ENCODE measurements around the gene RGS11.
"Not testable (repeated sequence)": the region's sequence is repeated elsewhere in the genome, so short reads cannot be mapped to it uniquely, and the experiment has no call there.

RGS11 gene

DNA sequence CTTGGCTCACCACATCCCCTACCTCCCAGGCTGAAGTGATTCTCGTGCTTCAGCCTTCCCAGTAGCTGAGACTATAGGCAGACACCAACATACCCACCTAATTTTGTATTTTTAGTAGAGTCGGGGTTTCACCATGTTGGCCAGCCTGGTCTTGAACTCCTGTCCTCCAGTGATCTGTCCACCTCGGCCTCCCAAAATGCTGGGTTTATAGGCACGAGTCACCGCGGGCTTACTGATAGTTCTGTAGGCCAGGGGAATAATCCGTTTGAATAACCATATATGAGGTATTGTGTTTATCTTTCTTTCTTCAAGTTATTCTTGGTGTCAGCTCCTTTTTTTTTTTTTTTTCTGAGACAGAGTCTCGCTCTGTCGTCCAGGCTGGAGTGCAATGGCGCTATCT lies 33.5 kb downstream of the RGS11 start:
- TF ChIP-seq FOXP2 (optimal IDR thresholded peaks at IDR 0.05; ENCODE audit: control extremely low read depth, extremely low read length, insufficient read depth): no peak
- no peak for TF ChIP-seq POLR2AphosphoS5 (IDR thresholded peaks at IDR 0.05; ENCODE audit: borderline replicate concordance, low read depth, low read length)
- no peak for TF ChIP-seq EZH2 (IDR thresholded peaks at IDR 0.05)
- no peak for DNase-seq (ENCODE audit: low read depth, low spot score)
- H3K36me3 ChIP-seq (ENCODE audit: insufficient read depth, low read length): peaks cover 1% of the 10 kb centered on the region; the same call in 1 of the 2 replicates
- H3K27ac ChIP-seq: peak overlapping the region; percentile 25; the same call in 1 of the 2 replicates
- H3K9ac ChIP-seq (ENCODE audit: insufficient read length): no peak overlapping the region
- H3K9me3 ChIP-seq (ENCODE audit: low read depth, low read length): no peaks in the 10 kb centered on the region
- no peak overlapping the region for H3K4me3 ChIP-seq

DNA sequence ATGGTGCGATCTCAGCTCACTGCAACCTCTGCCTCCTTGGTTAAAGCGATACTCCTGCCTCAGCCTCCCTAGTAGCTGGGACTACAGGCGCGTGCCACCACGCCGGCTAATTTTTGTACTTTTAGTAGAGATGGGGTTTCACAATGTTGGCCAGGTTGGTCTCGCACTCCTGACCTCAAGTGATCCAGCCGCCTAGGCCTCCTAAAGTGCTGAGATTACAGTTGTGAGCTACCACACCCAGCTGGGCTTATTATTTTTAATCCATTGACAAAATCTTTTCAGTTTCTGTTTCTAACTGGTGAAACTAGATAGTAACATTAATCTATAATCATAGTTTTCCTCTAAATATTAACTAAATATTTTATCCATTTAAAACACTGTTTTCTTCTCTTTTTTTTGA lies 35.2 kb downstream of the RGS11 start:
- Histone ChIP-seq H3K4me3 (no peak overlapping the region), H3K9ac (ENCODE audit: insufficient read length) (no peak overlapping the region), H3K36me3 (ENCODE audit: insufficient read depth, low read length) (peaks cover 3% of the 10 kb centered on the region; the same call in 1 of the 2 replicates), H3K27ac (no peak overlapping the region), H3K9me3 (ENCODE audit: low read depth, low read length) (no peaks in the 10 kb centered on the region)
- TF ChIP-seq EZH2 (IDR thresholded peaks at IDR 0.05) (no peak), FOXP2 (optimal IDR thresholded peaks at IDR 0.05; ENCODE audit: control extremely low read depth, extremely low read length, insufficient read depth) (no peak), POLR2AphosphoS5 (IDR thresholded peaks at IDR 0.05; ENCODE audit: borderline replicate concordance, low read depth, low read length) (no peak)
- DNase-seq (ENCODE audit: low read depth, low spot score): no peak

DNA sequence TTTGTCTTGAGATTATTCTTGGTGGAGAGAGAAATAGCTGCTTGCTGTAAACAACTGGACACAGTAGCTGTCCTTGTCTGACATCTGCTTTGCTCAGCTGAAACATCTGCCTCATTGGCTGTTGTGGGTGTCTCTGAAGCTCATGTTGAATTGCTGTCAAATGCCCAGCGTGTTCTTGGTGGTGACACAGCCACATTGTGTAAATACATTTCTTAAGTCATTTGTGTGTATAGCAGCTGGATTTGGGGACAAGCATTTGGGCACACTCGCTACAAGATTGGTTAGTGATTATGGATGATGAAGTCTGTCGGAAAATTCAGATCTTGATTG lies 35.8 kb downstream of the RGS11 start:
- TF ChIP-seq FOXP2 (optimal IDR thresholded peaks at IDR 0.05; ENCODE audit: control extremely low read depth, extremely low read length, insufficient read depth) (no peak), POLR2AphosphoS5 (IDR thresholded peaks at IDR 0.05; ENCODE audit: borderline replicate concordance, low read depth, low read length) (no peak), EZH2 (IDR thresholded peaks at IDR 0.05) (no peak)
- H3K9ac ChIP-seq (ENCODE audit: insufficient read length): no peak overlapping the region
- DNase-seq (ENCODE audit: low read depth, low spot score): no peak
- no peak overlapping the region for H3K4me3 ChIP-seq
- peak overlapping the region; percentile 29; the same call in 1 of the 2 replicates for H3K27ac ChIP-seq
- no peaks in the 10 kb centered on the region for H3K9me3 ChIP-seq (ENCODE audit: low read depth, low read length)
- peaks cover 3% of the 10 kb centered on the region; the same call in 1 of the 2 replicates for H3K36me3 ChIP-seq (ENCODE audit: insufficient read depth, low read length)

DNA sequence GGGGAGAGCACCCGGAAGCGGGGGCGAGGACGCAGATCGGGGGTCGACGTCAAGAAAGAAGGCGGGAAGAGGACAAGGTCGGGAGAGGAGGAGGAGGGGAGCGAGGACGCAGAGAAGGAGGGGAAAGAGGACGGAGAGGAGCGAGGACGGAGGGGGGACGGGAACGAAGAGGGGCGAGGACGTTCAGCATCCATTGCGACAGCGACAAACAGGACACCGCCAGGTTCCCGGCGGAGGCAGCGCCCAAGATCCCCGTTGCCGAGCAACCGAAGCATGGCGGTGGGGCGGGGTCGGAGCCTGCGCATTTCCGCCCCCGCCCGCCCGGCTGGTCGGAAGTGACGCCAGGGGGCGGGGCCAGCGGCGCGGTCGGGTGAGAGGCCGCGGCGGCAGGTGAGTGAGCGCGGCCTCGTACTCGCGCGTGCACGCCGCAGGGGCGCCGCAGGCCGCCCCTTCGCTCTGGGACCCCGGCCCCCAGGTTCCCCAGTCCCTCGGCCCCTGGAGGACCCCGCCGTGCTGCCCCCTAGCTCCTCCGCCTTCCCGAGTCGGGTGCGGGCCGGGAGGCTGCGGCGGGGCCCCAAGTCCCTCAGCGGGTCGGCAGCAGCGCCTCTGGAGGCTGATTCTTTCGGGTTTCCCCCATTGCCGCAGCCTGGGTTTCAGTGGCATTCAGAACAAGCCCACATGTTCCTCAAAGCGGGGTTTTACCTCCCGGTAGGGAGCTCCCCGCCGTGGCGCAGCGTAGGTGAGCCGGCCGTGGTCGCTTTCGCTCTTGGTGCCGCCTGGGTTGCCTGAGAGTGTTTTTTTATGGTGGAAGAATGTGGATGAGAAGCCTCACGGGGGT lies 41.1 kb downstream of the RGS11 start, which contains the start of gene FAM234A:
Gene FAM234A, plus strand, starts transcription at position 354 of the 838 bp plus-strand sequence. CDS start 19,593 bp downstream, outside the sequence.
- peak within 1 kb of the TSS; percentile 89 for H3K9ac ChIP-seq (ENCODE audit: insufficient read length)

DNA sequence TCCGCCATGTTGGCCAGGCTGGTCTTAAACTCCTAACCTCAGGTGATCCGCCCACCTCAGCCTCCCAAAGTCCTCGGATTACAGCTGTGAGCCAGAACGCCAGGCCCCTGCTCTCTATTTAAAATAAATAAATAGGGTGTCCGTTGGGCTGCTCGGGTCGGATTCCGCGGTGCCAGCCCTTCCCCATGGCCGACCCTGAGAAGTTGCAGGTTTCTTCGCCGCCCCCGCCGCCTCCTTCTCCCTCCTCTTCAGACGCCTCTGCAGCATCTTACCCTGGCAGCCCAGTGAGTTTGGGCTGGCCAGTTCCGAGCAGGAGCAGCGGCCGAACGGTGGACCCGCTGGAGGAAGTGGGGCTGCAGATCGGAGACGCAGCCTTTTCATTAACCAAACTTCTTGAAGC lies 44.8 kb downstream of the RGS11 start:
- Histone ChIP-seq H3K4me3 (no peak overlapping the region), H3K27ac (no peak overlapping the region), H3K9ac (ENCODE audit: insufficient read length) (no peak overlapping the region), H3K36me3 (ENCODE audit: insufficient read depth, low read length) (peaks cover 29% of the 10 kb centered on the region), H3K9me3 (ENCODE audit: low read depth, low read length) (no peaks in the 10 kb centered on the region)
- no peak for TF ChIP-seq POLR2AphosphoS5 (IDR thresholded peaks at IDR 0.05; ENCODE audit: borderline replicate concordance, low read depth, low read length)
- no peak for TF ChIP-seq FOXP2 (optimal IDR thresholded peaks at IDR 0.05; ENCODE audit: control extremely low read depth, extremely low read length, insufficient read depth)
- TF ChIP-seq EZH2 (IDR thresholded peaks at IDR 0.05): no peak
- no peak for DNase-seq (ENCODE audit: low read depth, low spot score)

More for the DNA sequence above, 41.1 kb downstream of the RGS11 start, which contains the start of gene FAM234A:
- no peaks in the 10 kb centered on the region for H3K9me3 ChIP-seq (ENCODE audit: low read depth, low read length)
- TF ChIP-seq FOXP2 (optimal IDR thresholded peaks at IDR 0.05; ENCODE audit: control extremely low read depth, extremely low read length, insufficient read depth) (no peak), EZH2 (IDR thresholded peaks at IDR 0.05) (no peak), POLR2AphosphoS5 (IDR thresholded peaks at IDR 0.05; ENCODE audit: borderline replicate concordance, low read depth, low read length) (peak; percentile 67)
- peaks cover 3% of the 10 kb centered on the region; the same call in 1 of the 2 replicates for H3K36me3 ChIP-seq (ENCODE audit: insufficient read depth, low read length)
- no peak for DNase-seq (ENCODE audit: low read depth, low spot score)
- peak within 1 kb of the TSS; percentile 95 for H3K4me3 ChIP-seq
- peak within 1 kb of the TSS; percentile 97 for H3K27ac ChIP-seq

DNA sequence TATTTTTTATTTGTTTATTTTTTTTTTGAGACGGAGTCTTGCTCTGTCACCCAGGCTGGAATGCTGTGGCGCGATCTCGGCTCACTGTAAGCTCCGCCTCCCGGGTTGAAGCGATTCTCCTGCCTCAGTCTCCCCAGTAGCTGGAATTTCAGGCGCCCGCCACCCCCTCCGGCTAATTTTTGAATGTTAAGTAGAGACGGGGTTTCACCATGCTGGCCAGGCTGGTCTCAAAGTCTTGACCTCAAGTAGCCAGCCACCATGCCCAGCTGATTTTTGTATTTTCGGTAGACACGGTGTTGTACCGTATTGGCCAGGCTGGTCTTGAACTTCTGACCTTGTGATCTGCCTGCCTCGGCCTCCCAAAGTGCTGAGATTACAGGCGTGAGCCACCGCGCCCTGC lies 45.4 kb downstream of the RGS11 start:
- not testable (repeated sequence) for H3K4me3 ChIP-seq

DNA sequence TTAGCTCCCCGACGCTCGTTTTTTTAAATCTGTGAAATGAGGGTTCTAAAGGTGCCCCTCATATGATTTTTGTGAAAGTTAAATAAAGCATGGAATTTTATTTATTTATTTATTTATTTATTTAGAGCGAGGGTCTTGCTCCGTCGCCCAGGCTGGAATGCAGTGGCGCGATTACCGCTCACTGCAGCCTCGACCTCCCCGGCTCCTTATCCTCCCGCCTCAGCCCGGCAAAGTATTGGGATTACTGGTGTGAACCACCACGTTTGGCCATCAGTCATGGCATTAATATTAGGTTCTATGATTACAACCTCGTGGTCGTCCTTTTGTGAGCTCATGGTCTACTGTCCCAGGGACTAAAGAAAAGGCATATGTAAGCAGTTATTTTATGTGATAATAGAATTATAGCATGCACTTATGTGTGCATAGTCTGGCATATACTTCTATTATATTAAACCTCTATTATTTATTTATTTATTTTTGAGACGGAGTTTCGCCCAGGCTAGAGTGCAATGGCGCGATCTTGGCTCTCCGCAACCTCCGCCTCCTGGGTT lies 45.9 kb downstream of the RGS11 start:
- no peak for DNase-seq (ENCODE audit: low read depth, low spot score)

More for the DNA sequence above, 45.4 kb downstream of the RGS11 start:
- H3K9me3 ChIP-seq (ENCODE audit: low read depth, low read length); H3K27ac ChIP-seq; DNase-seq (ENCODE audit: low read depth, low spot score); H3K9ac ChIP-seq (ENCODE audit: insufficient read length): not testable (repeated sequence)
- H3K36me3 ChIP-seq (ENCODE audit: insufficient read depth, low read length): peaks cover 34% of the 10 kb centered on the region

DNA sequence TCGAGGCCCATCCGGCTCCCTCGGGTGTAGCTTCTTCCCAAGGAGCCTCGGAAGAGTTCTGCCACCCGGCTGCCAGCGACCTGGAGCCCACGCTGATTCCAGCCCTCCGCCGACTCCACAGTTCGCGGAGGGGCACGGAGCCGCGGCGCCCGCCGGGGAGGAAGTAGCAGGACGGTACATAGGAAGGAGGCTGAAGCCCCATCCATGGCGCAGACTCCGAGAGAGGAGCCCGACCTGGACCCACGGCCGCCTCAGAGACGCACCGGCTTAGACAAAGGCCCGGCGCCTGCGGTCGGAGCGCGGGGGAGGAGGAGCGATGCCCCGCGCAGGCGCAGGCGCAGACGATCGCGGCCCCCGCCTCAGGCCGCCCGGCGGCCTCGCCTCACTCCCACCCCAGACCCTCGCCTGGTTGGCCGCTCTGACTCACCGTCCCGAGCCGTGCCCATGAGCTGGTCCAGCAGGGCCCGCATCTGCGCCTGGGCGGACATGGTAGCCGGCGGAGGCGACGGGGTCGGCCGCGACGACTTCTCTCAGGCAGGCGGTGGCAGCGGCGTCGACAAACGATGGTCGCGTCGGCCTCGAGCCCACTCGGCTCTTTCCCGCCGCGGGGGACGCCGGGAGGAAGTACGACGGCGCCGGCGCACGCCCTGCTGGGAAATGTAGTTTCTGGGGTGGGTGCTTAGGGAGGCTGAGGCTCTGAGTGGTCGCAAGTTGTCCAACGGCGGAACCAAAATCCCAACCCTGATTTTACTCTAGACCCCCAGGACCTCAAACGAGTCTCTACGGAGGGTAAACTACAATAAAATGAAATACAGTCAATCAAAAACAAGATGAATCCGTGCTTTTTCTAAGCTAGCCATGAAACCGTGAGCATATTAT lies 46.7 kb downstream of the RGS11 start, which contains the start of gene LUC7L:
Gene LUC7L, minus strand, starts transcription at position 598 of the 879 bp plus-strand sequence. Its CDS starts 110 bp downstream, at position 488.
- no peak for DNase-seq (ENCODE audit: low read depth, low spot score)
- TF ChIP-seq FOXP2 (optimal IDR thresholded peaks at IDR 0.05; ENCODE audit: control extremely low read depth, extremely low read length, insufficient read depth): no peak
- TF ChIP-seq POLR2AphosphoS5 (IDR thresholded peaks at IDR 0.05; ENCODE audit: borderline replicate concordance, low read depth, low read length): peak; percentile 99
- Histone ChIP-seq H3K4me3 (peak within 1 kb of the TSS; percentile 93), H3K9me3 (ENCODE audit: low read depth, low read length) (no peaks in the 10 kb centered on the region), H3K27ac (peak within 1 kb of the TSS; percentile 93), H3K9ac (ENCODE audit: insufficient read length) (peak within 1 kb of the TSS; percentile 95), H3K36me3 (ENCODE audit: insufficient read depth, low read length) (peaks cover 44% of the 10 kb centered on the region)

More for the DNA sequence above, 45.9 kb downstream of the RGS11 start:
- H3K9ac ChIP-seq (ENCODE audit: insufficient read length): no peak overlapping the region
- H3K4me3 ChIP-seq: peak overlapping the region; percentile 93
- H3K27ac ChIP-seq: no peak overlapping the region
- H3K9me3 ChIP-seq (ENCODE audit: low read depth, low read length): no peaks in the 10 kb centered on the region
- TF ChIP-seq FOXP2 (optimal IDR thresholded peaks at IDR 0.05; ENCODE audit: control extremely low read depth, extremely low read length, insufficient read depth): no peak
- TF ChIP-seq POLR2AphosphoS5 (IDR thresholded peaks at IDR 0.05; ENCODE audit: borderline replicate concordance, low read depth, low read length): no peak
- TF ChIP-seq EZH2 (IDR thresholded peaks at IDR 0.05): no peak
- H3K36me3 ChIP-seq (ENCODE audit: insufficient read depth, low read length): peaks cover 37% of the 10 kb centered on the region
